SU-DHL-6 (cell line): ENCODE measurements around the gene SEPTIN12.

Experiments used
- H2AFZ ChIP-seq: fragments of 200-600 bp; sonication (generic); 2 replicates; pipeline ENCODE4 v1.6.1; 2014; ENCODE audit warnings: low read depth, mild to moderate bottlenecking, moderate library complexity, mixed read lengths, antibody characterized with exemption, low read length; ENCODE audit not compliant: severe bottlenecking
- H3F3A ChIP-seq: fragments of 200-600 bp; shearing (Covaris generic); 2 replicates; pipeline ENCODE4 v1.6.0; 2016; ENCODE audit warnings: antibody characterized with exemption, mild to moderate bottlenecking; ENCODE audit not compliant: insufficient read depth
- H3K27ac ChIP-seq: fragments of 200-600 bp; sonication (generic); 2 replicates; pipeline ENCODE4 v1.5.1; 2016; ENCODE audit warnings: low read depth, mild to moderate bottlenecking, low read length, moderate library complexity, mixed read lengths
- H3K27me3 ChIP-seq: fragments of 200-600 bp; sonication (generic), shearing (Covaris generic); 2 replicates; pipeline ENCODE4 v1.6.0; 2014; ENCODE audit warnings: mild to moderate bottlenecking, low read length
- H3K36me3 ChIP-seq: fragments of 200-600 bp; sonication (generic); 2 replicates; pipeline ENCODE4 v1.6.1; 2014; ENCODE audit warnings: mild to moderate bottlenecking, low read length, mixed read lengths
- H3K4me2 ChIP-seq: fragments of 300-600, 200-600 bp; shearing (Covaris generic), sonication (generic); 2 replicates; pipeline ENCODE4 v1.6.0; 2014; ENCODE audit warnings: low read length, low read depth, mild to moderate bottlenecking; ENCODE audit not compliant: poor library complexity, severe bottlenecking
- H3K4me3 ChIP-seq: fragments of 200-600 bp; sonication (generic); 2 replicates; pipeline ENCODE4 v1.5.1; 2014; ENCODE audit warnings: antibody characterized with exemption, low read length, mild to moderate bottlenecking, mixed read lengths; ENCODE audit not compliant: insufficient read depth, poor library complexity, severe bottlenecking
- H3K79me2 ChIP-seq: fragments of 200-600 bp; sonication (generic); 2 replicates; pipeline ENCODE4 v1.6.1; 2014; ENCODE audit warnings: mild to moderate bottlenecking, low read length, moderate library complexity; ENCODE audit not compliant: insufficient read depth
- H3K9ac ChIP-seq: fragments of 200-600 bp; sonication (generic); 2 replicates; pipeline ENCODE4 v1.7.0; 2014; ENCODE audit warnings: mild to moderate bottlenecking, low read length
- H3K9me2 ChIP-seq: fragments of 200-600 bp; sonication (generic); replicated peaks from 2 replicates; pipeline ENCODE4 v1.6.1; 2014; ENCODE audit warnings: low read length; ENCODE audit not compliant: insufficient read depth
- H3K9me3 ChIP-seq: fragments of 200-600 bp; sonication (generic); 2 replicates; pipeline ENCODE4 v1.6.1; 2014; ENCODE audit warnings: low read length, mixed read lengths; ENCODE audit not compliant: insufficient read depth
- H4K20me1 ChIP-seq: fragments of 200-600 bp; sonication (generic); 2 replicates; pipeline ENCODE4 v1.6.1; 2014; ENCODE audit warnings: low read depth, mild to moderate bottlenecking, antibody characterized with exemption, low read length, moderate library complexity, mixed read lengths
- EZH2phosphoT487 ChIP-seq: fragments of 200-600 bp; sonication (generic), shearing (Covaris generic); conservative IDR thresholded peaks from 2 replicates; pipeline ENCODE4 v1.6.1; 2018; ENCODE audit warnings: mild to moderate bottlenecking, antibody characterized with exemption, low read length, moderate library complexity, mixed read lengths
- TF ChIP-seq, protein P1 (sequence below): fragments of 200-600 bp; sonication (generic); IDR thresholded peaks from one replicate; pipeline ENCODE4 v1.5.1; 2017; ENCODE audit warnings: antibody characterized with exemption, mild to moderate bottlenecking, low read length, moderate library complexity; ENCODE audit not compliant: insufficient read depth, poor library complexity, severe bottlenecking

Gene SEPTIN12

DNA sequence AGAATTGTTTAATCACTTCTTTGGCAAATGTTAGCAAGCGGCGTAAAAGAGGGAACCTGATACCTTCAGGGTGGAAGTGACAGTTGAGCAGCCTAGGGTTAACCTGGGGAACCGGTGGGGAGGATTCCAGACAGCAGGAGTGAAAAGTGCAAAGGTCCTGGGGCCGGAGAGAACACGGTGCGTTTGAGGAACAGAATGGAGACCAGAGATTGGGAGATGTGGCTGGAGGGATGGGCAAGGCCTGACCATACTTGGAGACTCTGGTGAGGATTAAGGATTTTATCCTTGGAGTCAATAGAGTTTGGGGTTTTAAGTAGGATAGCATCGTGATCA is 18.9 kb downstream of the SEPTIN12 start:
- H2AFZ ChIP-seq, result peak overlapping the region; percentile 80
- no peak overlapping the region for H3K27ac ChIP-seq
- H3K4me2 ChIP-seq, result peak overlapping the region; percentile 66
- H3K9me2 ChIP-seq, result no peaks in the 10 kb centered on the region
- no peaks in the 10 kb centered on the region for H3K79me2 ChIP-seq
- H4K20me1 ChIP-seq, result no peaks in the 10 kb centered on the region
- H3F3A ChIP-seq, result peaks cover 24% of the 10 kb centered on the region
- H3K9me3 ChIP-seq, result no peaks in the 10 kb centered on the region
- no peak overlapping the region for H3K9ac ChIP-seq
- no peak overlapping the region for H3K4me3 ChIP-seq
- no peaks in the 10 kb centered on the region for H3K27me3 ChIP-seq
- H3K36me3 ChIP-seq, result no peaks in the 10 kb centered on the region
- TF ChIP-seq, protein P1, sequence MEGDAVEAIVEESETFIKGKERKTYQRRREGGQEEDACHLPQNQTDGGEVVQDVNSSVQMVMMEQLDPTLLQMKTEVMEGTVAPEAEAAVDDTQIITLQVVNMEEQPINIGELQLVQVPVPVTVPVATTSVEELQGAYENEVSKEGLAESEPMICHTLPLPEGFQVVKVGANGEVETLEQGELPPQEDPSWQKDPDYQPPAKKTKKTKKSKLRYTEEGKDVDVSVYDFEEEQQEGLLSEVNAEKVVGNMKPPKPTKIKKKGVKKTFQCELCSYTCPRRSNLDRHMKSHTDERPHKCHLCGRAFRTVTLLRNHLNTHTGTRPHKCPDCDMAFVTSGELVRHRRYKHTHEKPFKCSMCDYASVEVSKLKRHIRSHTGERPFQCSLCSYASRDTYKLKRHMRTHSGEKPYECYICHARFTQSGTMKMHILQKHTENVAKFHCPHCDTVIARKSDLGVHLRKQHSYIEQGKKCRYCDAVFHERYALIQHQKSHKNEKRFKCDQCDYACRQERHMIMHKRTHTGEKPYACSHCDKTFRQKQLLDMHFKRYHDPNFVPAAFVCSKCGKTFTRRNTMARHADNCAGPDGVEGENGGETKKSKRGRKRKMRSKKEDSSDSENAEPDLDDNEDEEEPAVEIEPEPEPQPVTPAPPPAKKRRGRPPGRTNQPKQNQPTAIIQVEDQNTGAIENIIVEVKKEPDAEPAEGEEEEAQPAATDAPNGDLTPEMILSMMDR, result no peak
- TF ChIP-seq EZH2phosphoT487, result no peak

DNA sequence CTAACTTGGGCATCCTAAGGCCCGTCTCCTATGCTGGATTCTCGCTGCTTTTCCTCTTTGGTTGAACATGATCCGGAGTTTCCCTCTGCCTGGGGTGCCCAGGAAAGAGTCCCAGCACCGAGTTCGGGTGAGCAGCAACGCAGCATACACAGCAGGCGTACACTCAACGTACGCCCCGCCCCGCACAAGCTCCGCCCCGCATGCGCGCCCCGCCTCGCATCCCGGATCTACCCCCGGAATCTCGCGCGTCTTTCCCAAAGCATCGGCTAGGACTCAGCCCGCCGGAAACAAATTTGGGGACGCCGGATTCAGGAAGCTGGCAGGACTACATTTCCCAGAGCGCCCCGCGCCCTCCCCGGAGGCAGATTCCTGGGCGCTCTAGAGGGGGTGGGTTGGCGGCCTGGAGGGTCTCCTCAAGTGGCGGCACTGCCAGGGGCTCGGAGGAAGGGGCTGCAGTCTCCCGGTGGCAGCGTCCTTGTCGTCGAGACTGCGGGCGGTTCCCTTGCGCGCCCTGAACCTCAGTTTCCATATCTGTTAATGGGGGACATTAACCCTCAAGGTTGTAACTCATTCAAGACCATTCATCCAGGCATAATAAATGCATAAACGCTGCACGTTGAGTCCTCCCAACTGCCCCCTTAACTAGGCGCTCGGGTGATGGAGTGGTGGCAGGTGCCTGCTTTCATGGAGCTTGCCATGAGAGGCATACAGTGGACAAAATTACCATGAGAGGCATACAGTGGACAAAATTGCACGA is 19.4 kb downstream of the SEPTIN12 start:
- H3F3A ChIP-seq, result peaks cover 24% of the 10 kb centered on the region
- no peaks in the 10 kb centered on the region for H4K20me1 ChIP-seq
- TF ChIP-seq EZH2phosphoT487, result no peak
- TF ChIP-seq, protein P1, result no peak
- no peaks in the 10 kb centered on the region for H3K36me3 ChIP-seq
- H3K79me2 ChIP-seq, result no peaks in the 10 kb centered on the region
- no peaks in the 10 kb centered on the region for H3K27me3 ChIP-seq
- no peaks in the 10 kb centered on the region for H3K9me2 ChIP-seq
- peak overlapping the region; percentile 80 for H2AFZ ChIP-seq
- H3K27ac ChIP-seq, result no peak overlapping the region
- H3K4me3 ChIP-seq, result peak overlapping the region; percentile 87
- peak overlapping the region; percentile 83 for H3K9ac ChIP-seq
- H3K9me3 ChIP-seq, result no peaks in the 10 kb centered on the region
- H3K4me2 ChIP-seq, result peak overlapping the region; percentile 66

GRCh38 chr16:4767872-4768548 is 20.1 kb downstream of the SEPTIN12 start:
- Histone ChIP-seq H3K9me2 (no peaks in the 10 kb centered on the region), H3K36me3 (no peaks in the 10 kb centered on the region), H3K27me3 (no peaks in the 10 kb centered on the region), H3K27ac (no peak overlapping the region), H3F3A (peaks cover 24% of the 10 kb centered on the region), H3K9ac (peak overlapping the region; percentile 83), H3K4me3 (peak overlapping the region; percentile 87), H3K4me2 (peak overlapping the region; percentile 66), H3K79me2 (no peaks in the 10 kb centered on the region), H4K20me1 (no peaks in the 10 kb centered on the region), H3K9me3 (no peaks in the 10 kb centered on the region), H2AFZ (peak overlapping the region; percentile 80)
- TF ChIP-seq, protein P1, result no peak
- TF ChIP-seq EZH2phosphoT487, result no peak
